HG02981 (cell line): ENCODE measurements around the gene TNS3.
A peak's percentile ranks its signal among the peaks of the same experiment; 100 is the strongest.

Experiments used
- ATAC-seq: cut with Tn5 transposase; IDR thresholded peaks from one replicate; pipeline ENCODE4 v1.9.1; 2021; ENCODE audit warnings: mild to moderate bottlenecking, moderate library complexity; ENCODE audit not compliant: unreplicated experiment

Gene TNS3

DNA sequence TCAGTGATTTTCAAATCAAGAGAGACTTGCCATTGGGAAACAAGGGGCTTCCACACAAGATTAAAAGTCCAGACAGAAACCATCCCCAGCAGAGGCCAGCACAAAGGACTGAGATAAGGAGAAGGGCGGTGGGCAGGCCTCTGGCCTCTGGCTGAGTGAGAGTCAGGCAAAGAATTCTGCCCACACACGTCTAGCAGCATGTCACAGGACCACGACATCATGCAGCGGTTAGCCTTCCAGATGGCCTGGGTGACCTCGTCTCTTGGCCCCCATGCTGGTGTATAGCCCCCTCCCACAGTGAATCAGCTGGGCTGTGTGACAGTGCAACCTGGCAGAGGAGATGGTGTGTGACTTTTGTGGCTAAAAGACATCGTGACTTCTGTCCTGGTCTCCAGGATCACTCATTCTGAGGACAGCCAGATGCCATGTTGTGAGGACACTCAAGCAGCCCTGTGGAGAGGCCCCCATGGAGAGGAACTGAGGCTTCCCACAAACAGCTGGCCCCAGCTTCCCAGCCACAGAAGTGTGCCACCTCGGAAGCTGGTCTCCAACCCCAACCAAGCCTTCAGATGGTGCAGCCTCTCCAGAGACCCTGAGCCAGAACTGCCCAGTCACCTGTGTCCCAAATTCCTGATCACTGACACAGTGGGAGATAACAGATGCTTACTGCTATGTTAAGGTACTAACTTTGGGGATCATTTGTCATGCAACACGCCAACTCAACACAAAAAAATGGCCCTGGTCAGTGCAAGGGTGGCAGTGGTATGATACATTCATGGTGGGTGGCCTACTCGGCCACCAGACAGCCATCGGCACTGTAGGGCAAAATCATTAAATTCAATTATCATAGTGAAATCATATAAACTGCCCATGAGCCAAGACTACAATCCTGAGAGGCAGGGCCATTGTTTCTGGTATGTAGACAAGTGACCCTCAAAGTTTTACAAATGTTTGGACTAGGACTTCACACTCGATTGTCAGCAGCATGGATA, 73.2 kb downstream of the TNS3 start:
- ATAC-seq, result no peak

DNA sequence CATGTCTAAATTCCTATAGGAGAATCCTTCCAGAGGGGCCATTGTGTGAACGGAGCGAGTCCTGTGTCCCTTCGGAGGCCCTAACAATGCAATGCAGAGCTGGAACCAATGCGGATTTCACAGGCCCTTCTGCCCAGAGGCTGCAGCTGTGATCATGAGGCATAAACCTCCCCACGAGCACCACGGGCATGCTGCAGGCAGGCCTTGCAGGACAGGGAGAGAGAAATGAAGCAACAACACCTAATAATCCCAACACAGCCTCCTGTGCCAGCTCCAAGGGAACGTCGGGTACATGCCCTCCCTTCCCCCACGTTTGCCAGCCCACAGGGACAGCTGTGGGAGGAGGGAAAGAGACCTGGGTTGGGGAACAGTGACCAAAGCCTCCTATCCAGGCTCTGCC, 74.4 kb downstream of the TNS3 start:
- no peak for ATAC-seq

DNA sequence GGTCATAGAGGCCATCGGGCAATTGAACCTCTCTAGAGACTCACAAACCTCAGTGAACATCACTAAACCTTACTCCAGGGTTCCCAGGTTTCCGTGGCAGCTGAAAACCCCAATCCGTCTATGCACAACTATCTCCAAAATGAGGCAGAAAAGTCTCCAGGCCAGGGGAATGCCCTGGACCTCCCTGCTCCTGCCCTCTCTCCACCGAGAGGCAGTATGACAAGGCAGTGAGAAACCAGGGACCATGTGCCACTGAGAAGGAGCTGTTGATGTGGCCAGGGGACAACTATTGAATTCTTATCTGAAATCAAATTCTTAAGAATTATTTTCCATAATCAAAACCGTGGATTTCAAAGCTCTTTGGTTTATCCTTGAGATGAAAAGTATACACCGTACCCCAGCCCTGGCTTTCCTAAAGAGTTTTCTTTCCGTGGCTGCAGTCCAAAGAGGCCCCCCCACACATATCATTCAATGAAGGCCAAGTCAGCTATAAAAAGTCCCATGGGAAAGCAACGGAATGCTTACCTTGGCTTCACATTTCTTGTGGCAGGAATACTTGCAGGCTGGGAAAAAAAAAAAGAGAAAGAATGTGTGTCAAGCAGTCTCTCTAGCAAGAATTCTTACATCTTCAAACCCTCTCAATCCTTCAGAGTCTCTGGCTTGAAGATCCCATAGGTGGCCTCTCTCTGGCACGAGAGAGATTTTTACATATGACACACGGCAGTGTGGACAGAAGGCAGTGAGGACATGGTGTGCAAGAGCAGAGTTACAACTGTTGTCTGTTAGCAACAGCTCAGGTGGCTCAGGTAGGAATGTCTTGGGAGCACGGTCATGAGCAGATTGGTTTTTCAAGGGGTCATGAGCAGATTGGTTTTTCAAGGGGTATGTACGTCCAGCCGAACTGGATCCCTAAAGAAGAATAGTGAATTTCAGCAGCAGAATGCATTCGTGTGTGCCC, 75.2 kb downstream of the TNS3 start:
- ATAC-seq, result no peak

DNA sequence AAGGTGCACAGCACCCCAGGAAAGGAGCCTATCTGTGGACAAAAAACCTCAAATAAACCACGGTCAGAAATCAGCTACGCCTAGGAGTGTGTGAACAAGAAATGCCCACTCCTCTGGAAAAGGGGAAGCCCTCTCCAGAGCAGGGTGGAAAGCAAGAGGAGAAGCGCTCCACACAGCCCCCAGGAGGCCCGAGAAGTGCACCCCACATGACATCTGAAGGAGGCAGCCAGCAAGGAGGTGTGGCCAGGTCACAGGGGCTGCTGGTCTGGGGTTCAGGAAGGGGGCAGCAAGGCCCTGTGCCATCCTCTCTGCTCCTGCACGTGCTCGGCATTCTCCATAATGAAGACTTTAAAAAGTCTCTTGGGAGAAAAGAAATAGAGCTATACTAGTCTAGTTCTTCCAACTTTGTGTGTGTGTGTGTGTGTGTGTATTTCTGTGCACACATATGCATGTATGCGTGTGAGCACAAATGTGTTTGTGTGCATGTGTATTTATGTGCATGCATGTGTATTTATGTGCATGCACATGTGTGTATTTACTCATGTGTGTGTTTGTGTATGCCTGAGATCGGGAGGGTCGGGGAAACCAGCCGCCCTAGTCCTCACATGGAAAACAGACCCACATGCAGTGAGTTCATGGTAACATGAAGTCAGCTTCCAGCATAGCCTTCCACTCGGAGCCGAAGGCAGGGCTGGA, 76.5 kb downstream of the TNS3 start:
- ATAC-seq, result no peak

DNA sequence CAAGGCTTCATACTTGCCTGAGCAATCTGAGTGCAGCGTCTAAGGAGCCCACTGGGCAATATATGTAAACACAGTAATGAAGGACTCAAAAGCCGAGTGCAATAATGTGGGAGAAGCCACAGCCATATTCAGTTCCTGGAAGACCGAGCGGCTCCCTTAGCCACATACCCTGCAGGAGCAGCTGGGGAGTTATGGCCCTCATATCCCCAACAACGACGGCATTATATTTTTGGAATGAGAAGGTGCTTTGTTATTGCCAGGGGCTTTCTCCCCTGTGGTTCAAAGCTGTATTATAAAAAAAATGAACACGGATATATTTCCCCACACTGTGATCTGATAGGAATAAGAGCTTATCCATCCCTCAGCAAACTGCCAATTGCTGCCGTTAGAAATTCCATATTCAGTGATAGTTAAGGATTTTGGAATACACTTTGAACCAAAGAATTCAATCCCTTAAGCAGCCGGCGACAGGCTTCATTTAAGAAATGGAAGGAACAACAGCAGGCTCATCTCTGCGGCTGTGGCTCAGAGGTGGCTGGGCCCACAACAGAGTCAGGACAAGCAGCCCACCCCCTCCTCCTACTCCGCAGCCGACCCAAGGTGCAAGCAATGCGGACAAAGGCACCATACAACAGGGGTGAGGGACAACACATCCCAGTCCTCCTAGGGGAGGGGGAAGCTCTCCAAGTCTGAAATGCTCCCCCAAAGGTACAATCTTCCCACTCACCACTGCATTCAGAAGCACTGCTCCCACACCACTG, 77.2 kb downstream of the TNS3 start:
- no peak for ATAC-seq

DNA sequence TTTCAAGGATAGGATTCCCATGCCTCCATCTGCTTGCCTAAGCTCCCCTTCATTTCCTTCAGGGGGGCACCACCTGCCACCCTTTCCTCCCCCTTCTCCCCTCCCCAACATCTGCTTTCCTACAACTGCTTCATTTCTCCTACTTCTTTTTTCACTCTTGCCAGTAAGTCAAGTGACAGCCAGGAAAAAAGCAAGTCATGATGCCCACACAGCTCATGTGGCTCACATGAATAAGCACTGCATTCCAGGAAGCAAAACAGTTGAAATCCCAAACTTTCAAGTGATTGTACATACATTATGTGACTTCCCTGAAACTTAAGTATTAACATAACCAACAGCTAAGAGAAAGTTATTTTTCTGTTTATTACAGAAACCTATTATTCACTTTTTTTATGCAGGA, 78.6 kb downstream of the TNS3 start:
- no peak for ATAC-seq

DNA sequence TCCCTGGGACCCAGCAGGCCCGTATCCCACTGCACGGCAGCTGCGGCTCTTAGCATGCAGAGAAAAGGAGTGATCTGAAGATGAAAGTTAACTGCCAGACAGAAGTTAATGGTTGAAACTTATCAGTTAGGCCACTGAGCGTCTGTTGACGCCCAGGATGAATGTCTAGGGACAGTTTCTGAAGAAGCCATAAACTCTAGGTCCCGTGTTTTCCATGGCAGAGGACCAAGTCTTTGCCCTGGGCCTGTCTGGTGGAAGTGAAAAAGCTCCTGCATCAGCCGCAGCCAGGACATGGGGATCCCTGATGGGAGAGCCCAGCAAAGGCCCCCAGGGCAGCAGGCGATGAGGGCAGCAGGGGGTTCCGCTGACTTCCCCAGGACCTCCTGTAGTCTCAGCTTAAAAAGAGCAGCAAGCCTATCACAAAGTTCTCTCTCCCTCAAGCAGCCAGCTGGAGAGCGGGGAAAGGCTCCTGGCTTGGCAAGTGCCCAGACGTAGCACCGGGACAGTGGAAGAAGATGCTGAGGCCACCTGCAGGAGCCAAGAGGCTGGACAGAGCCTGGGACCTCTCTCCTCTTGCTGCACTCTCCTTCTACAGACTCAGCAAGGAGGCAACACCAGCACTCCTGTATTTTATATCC, 79.6 kb downstream of the TNS3 start:
- no peak for ATAC-seq

DNA sequence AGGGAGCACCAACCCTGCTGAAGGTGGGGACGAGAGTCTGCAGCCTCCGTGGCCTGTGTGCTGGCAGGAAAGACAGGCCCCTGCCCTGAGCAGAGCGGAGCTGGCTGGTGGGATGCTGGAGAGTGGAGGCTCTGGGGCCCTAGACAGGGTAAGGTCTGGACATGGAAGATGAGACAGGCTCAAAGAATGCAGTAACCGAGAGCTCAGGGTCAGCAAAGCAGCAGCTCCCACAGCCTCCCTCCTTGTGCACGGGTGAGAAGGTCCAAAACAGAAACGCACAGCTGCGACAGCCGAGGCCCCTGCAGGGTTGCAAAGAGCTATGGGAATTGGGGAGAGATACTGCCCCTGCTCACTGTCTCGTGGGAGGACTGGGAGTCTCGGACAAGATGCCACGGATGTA, 80.5 kb downstream of the TNS3 start:
- no peak for ATAC-seq

DNA sequence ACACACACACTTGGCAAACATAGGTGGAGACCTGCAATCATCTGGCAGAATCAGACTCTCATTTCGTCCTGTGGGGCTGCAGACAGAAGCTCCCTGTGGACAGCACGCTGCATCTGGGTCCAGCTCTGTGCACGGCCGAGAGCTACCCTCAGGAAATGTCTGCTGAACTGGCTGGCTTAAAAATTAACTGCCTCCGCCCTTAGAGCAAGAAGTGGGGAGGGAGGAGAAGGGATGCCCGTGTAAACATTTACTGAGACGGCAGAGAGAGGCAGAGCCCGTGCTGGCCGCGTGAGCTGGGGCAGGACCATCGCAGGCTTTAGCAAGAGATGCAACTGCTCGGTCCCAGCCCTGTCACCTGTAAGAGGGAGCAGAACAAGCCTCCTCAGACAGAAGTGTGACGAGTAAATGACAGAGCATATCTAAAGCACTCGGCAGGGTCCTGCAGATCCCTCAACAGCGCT, 81.8 kb downstream of the TNS3 start:
- no peak for ATAC-seq

DNA sequence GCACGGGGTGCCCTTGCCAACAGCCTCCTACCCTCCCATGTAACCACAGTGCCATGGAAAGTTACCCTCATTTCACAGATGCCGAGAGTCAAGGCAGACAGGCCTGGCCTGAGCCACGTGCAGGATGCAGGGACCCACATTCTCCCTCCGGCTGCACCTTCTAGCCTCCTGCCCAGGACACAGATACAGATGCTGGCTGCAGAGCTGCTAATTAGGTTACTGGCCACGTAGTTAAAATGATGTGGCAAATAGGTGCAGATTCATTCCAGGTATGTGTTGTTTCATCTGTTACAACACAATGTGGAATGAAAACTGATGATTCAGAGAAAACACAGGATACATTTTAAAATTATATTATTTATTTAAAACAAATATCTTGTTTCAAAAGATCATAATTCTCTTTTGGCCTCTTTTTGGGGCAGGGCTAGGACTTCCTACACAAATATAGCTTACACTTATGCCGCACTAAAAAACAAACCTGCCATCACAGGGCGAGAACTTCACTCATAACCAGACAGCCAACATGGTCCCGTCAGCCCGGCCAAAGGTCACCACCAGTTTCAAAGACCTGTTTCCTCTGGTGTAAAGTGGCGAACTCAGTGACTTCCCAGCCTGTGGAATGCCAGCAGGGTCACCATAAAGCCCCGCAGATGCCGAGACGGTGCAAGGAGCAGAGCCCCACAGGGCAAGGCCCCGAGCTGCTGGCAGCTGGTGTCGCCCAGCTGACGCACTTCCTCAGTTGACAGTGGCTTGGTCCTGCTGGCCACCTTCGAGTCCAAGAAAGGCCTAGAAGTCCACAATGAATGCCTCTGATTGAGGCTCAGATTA, 83.5 kb downstream of the TNS3 start:
- ATAC-seq, result no peak

DNA sequence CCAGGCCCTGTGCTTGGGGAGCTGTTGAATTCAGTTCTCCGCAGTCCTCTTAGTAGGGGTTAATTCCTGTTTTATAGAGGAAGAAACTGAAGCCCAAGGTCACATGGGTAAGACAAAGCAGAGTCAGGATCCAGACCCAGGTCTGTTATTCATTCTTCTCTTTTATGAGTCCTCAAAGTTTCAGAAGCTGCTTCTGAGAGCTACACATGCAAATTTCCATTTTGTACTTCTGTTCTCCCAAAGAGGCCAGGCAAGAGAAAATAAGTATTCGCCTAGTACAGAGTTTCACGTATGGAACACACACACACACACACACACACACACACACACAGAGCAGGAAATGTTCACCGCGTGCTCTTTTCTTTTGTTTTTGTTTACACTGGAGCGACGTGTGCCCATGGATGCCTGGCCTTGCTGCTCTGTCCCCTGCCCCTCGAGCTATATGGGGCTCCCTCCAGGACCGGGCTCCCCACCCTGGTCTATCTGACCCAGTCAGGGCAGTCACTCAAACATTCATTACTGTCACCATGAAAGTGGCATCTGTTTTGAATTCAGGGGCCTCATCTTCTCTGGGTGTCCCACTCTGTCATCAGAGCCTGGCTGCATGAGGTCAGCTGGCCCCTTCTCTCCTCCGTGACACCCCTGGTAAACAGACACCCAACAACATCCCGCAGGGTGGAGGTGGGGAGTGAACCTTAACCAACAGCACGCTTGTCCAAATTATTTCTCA, 84.4 kb downstream of the TNS3 start:
- peak; percentile 94 for ATAC-seq

DNA sequence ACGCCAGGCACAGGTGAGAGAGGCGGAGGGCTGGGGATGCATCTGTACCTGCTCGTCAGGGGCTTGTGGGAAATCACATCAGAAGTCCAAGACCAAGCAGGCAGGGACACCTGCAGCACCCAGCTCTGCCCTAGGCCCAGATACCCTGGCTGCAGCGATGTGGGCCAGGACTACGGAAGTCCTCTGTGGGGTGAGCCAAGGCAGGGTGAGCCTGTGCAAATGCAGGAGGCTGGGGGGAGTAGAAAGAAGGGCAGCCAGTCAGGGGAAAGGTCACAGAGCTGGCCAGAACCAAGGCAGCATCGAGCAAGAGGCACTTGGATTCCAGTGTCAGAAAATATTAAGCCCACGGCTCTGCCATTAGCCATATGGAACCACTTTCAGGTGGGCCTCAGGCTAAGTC, 85.2 kb downstream of the TNS3 start:
- no peak for ATAC-seq

DNA sequence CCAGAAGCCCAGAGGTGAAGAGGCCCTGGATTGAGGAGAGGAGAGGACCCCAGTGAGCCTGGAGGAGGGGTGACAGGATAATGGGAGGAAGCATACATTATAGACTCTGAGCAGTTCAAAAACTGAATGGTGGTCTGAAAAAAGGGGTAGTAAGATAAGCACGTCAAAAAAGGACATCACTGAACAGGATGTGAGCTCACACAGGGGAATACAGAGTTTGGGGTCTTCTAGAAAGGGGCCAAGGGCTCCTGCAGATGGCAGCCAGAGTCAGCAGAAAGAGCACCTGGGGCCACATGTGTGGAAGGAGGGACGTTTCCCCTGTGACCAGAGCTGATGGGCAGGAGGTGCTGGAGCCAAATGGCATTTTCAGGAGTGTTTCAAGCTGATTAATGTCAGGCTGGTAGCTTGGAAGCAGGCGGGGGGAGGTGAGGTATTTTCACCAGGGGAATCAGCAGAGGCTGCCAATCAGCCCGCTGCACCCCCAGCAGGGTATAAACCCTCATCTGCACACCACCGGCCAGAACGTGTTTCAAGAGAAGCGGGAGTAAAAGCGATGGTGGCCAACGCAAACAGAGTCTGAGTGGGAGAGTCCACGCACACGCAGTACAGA, 85.8 kb downstream of the TNS3 start:
- ATAC-seq, result no peak

DNA sequence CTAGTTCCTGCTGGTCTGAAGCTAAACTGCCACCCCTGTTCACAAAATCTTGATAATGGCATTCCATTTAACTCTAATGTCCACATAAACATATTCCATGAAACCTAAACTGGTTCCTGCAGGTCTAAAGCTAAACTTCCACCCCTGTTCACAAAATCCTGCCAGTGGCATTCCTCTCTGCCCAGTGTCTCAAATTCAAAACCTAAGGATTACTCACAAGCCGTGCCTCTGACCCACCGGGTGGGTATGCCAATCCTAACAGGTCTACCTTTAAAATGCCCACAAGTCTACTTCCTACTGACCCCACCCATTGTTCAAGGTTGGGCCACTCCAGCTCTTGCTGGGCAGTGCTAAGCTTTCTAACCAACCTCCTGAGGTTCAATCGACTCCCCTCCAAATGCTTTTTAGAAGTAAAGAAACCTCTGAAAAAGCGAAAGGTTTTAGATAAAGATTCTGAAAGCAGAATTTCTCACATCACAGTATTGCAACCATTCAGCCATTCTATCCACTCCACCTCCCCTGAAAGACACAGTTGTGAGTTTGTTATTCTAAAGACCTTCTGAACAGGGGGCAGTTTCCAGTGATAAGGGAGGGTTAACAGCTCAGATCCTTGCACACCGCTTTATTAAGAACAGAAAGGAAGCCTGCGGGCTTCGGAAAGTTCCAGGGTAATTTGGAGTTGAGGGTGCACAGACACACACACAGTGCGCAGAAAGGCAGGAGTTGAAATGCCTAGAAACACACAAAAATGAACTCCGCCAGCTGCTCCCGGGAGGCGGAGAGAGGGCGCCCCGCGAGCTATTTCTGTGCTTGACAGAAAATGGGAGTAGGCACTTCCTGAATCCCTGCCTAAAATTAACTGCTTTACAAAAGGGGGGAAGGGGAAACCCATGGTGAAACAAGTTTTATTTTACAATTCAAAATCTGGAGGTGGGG, 87.7 kb downstream of the TNS3 start:
- ATAC-seq, result no peak

DNA sequence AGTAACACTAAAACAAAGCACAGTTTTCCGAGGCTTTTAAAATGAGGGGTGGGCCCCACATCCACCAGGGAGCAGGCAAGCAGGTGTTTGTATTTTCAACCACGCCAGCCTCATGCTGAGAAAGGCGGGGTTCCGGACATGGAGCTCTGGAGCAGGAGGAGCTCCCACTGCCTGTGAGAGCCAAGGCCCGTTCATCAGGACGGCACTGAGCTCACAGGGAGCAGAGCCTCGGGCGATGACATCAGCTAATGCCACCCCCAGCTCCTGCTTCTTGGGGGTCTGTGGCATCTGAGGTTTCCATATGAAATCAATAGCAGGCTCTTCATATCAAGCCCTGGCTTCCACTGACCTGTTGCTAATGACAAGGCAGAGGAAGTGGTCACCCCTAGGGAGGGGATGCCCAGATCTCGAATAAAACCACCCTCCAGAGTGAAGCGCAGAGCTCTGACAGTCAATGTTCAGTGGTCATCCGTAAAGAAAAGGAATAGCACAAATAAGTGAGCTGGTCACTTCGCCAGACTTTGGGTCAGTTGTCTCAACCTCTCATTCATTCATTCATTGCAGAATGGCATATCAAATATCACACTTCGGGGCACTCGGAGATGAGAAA, 89.1 kb downstream of the TNS3 start:
- no peak for ATAC-seq
